PFSK-1 (cell line): ENCODE measurements around the gene TRA2B.

Source experiments
- FOXP2 ChIP-seq: optimal IDR thresholded peaks from 2 replicates; pipeline ENCODE3; 2011; ENCODE audit warnings: borderline replicate concordance, control low read depth, inconsistent platforms; ENCODE audit not compliant: insufficient read depth; ENCODE audit errors: extremely low read length, extremely low read depth
- POLR2AphosphoS5 ChIP-seq: IDR thresholded peaks from 2 replicates; pipeline ENCODE4 v1.6.1; 2012; ENCODE audit warnings: low read depth, mild to moderate bottlenecking, control low read depth, low read length, moderate library complexity
- SIN3A ChIP-seq: IDR thresholded peaks from 2 replicates; pipeline ENCODE4 v1.6.1; 2012; ENCODE audit warnings: mild to moderate bottlenecking, low read length, moderate library complexity, borderline replicate concordance; ENCODE audit not compliant: insufficient read depth
- TAF1 ChIP-seq: IDR thresholded peaks from 2 replicates; pipeline ENCODE4 v1.6.1; 2012; ENCODE audit warnings: low read length, control low read depth, borderline replicate concordance; ENCODE audit not compliant: insufficient read depth
- TF ChIP-seq, protein P1 (sequence below), 2 experiments: IDR thresholded peaks; 2 replicates each; pipeline versions ENCODE4 v1.6.1 to v1.8.0; 2011 to 2012; ENCODE audit warnings: low read depth in 2 of 2, low read length in 2 of 2, control low read depth in 1 of 2, inconsistent platforms in 1 of 2, mild to moderate bottlenecking in 1 of 2, moderate library complexity in 1 of 2; ENCODE audit not compliant: insufficient read depth in 1 of 2

DNA sequence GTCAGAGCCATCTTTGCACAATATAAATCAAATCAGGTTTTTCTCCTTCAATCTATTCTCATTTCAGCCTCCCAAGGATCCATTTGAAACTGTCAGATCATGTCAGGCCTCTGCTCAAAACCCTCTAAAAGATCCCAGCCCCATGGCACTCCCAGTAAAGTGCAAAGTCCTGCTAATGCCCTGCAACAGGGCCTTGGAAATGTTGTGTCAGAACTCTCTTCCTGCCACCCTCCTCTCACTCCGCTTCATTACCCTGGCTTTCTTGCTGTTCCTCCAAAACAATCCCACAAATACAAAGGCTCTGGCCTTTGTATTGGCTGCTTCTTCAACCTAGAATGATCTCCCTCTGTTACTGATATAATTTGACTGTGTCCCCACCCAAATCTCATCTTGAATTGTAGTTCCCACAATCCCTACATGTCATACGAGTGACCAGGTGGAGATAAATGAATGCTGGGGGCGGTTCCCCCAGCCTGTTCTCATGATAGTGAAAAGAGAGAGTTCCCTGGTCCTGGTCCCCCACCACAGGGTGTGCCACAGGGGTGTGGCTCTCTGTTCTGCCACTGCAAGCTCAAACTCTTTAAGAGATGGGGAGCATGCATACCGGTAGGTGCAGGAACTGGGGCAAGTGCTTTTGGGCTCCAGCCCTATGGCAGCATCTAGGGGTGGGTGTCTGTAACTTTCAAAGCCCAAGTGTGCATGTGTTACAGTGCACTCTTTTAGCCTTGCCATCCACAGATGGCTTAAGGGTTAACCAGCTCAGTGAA, 22.9 kb upstream of the TRA2B start:
- TF ChIP-seq, protein P1, sequence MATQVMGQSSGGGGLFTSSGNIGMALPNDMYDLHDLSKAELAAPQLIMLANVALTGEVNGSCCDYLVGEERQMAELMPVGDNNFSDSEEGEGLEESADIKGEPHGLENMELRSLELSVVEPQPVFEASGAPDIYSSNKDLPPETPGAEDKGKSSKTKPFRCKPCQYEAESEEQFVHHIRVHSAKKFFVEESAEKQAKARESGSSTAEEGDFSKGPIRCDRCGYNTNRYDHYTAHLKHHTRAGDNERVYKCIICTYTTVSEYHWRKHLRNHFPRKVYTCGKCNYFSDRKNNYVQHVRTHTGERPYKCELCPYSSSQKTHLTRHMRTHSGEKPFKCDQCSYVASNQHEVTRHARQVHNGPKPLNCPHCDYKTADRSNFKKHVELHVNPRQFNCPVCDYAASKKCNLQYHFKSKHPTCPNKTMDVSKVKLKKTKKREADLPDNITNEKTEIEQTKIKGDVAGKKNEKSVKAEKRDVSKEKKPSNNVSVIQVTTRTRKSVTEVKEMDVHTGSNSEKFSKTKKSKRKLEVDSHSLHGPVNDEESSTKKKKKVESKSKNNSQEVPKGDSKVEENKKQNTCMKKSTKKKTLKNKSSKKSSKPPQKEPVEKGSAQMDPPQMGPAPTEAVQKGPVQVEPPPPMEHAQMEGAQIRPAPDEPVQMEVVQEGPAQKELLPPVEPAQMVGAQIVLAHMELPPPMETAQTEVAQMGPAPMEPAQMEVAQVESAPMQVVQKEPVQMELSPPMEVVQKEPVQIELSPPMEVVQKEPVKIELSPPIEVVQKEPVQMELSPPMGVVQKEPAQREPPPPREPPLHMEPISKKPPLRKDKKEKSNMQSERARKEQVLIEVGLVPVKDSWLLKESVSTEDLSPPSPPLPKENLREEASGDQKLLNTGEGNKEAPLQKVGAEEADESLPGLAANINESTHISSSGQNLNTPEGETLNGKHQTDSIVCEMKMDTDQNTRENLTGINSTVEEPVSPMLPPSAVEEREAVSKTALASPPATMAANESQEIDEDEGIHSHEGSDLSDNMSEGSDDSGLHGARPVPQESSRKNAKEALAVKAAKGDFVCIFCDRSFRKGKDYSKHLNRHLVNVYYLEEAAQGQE (IDR thresholded peaks at IDR 0.05; ENCODE audit: insufficient read depth in 1 of 2, low read depth in 2 of 2, low read length in 2 of 2) = no peak
- no peak for TF ChIP-seq TAF1
- no peak for TF ChIP-seq POLR2AphosphoS5
- TF ChIP-seq SIN3A = no peak
- TF ChIP-seq FOXP2 = no peak
